ENCODE measurements around the gene TMEM271.
"Not testable (repeated sequence)": the region's sequence is repeated elsewhere in the genome, so short reads cannot be mapped to it uniquely, and the experiment has no call there.

Gene TMEM271

GRCh38 chr4:609400-610050 lies 33.4 kb upstream of the TMEM271 start:
- no peak for DNase-seq

DNA sequence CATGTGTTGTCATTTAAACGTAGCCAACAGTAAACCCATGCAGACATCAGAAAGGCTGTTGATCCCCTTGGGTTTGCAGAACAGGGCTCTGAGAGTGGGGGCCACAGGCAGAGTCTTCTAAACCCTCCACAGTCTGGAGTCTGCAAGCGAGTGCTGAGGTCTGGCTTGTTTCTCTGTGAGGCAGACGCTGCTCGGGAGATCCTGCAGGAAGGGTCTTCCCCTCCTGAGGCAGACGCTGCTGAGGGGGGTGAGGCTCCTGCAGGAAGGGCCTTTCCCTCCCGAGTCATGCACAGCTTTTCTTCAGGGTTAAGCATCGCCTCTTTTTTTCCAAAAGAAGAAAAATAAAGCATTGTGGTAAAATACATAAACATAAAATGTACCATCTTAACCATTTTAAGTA lies 32.1 kb upstream of the TMEM271 start:
- DNase-seq = no peak

- no peak for DNase-seq
These were observed 29.8 kb upstream of the TMEM271 start for GRCh38 chr4:605702-606425.

DNA sequence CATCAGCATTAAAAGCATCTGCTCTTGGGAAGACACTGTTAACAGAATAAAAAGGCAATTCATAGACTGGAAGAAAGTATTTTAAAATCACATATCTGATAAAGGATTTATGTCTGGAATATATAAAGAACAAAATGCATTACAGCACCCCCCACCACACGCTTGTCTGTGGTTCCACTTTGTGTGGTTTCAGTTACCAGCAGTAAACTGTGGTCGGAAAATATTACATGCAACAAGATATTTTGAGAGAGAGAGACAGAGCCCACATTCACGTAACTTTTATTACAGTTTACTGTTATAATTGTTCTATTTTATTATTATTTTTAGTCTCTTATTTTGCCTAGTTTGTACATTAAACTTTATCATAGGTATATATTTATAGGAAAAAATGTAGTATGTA lies 28.0 kb upstream of the TMEM271 start:
- no peak for DNase-seq

DNA sequence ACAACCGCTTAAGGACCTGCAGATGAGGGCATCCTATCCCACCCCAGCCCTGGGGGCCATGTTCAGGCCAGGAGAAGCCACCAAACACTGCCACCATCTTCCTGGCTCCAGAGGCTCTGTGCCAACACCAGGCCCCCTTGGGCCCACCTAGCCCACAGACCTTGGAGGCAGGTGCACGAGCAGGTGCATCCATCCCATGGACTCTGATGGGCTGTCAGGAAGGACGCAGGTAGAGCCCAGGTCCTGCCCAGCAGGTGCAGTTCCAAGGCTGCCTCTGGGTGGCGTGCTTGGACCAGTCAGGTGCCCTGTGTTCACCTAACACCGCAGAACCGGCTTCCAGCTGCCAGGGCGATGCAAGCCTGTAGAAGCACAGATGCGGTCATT lies 26.5 kb upstream of the TMEM271 start:
- peak; percentile 5 for DNase-seq

GRCh38 chr4:601612-602558 lies 25.8 kb upstream of the TMEM271 start:
- DNase-seq = no peak

DNA sequence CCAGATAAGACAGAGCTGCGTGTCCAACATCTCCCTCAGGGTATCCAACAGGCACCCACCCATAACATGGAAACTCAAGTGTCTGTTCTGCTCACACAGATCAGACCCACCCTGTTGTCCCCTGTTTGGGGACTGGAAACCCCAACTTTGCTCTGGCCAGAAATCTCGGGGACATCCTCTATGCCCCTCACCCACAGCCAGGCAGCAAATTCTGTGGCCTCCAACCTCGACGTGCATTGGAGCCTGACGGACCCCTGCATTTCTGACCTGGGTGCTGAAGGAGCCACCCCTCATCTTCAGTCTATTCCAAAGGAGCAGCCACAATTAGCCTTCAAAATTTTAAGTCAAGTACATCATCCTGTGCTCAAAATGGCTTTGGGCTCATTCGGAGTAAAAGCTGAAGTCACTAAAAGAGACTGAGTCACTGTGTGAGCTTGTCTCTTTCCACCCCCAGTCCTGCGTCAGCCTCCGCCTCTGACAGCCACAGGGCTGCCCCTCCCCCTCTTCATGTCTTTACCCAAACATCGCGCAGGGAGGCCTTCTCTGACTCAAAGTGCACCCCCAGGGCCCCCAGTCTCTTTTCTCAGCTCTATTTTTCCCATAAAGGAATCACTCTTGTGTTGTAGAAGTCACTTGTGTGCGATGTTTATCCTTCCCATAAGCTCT lies 24.9 kb upstream of the TMEM271 start:
- no peak for DNase-seq

GRCh38 chr4:600166-600565 lies 24.1 kb upstream of the TMEM271 start:
- no peak for DNase-seq

- no peak for DNase-seq
These were observed 22.8 kb upstream of the TMEM271 start for GRCh38 chr4:598925-599324.

DNA sequence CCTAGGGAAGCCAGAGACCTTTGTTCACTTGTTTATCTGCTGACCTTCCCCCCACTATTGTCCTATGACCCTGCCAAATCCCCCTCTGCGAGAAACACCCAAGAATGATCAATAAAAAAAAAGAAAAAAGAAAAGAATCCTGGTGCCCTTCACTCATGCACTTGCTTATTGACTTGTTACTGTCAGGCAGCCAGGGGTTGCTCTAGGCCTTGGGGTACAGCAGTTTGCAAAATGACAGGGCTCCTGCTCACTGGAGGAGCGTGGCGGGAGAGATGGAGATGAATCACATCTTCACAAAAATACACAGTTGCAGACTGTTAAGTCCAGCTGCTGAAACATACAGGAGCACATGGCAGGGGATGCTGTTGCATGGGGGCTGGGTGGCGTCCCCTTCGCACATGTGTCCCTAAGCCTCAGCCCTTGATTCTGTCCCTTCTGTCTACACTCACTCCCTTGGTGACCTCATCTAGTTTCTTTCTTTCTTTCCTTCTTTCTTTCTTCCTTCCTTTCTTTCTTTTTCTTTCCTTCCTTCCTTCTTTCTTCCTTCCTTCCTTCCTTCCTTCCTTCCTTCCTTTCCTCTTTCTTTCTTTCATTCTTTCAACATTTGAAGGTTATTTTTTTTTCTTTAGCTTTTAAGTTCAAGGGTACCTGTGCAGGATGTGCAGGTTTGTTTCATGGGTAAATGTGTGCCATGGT lies 16.9 kb upstream of the TMEM271 start:
- DNase-seq = no peak

GRCh38 chr4:592178-592577 lies 16.1 kb upstream of the TMEM271 start:
- DNase-seq = not testable (repeated sequence)

GRCh38 chr4:590313-590841 lies 14.3 kb upstream of the TMEM271 start:
- no peak for DNase-seq

DNA sequence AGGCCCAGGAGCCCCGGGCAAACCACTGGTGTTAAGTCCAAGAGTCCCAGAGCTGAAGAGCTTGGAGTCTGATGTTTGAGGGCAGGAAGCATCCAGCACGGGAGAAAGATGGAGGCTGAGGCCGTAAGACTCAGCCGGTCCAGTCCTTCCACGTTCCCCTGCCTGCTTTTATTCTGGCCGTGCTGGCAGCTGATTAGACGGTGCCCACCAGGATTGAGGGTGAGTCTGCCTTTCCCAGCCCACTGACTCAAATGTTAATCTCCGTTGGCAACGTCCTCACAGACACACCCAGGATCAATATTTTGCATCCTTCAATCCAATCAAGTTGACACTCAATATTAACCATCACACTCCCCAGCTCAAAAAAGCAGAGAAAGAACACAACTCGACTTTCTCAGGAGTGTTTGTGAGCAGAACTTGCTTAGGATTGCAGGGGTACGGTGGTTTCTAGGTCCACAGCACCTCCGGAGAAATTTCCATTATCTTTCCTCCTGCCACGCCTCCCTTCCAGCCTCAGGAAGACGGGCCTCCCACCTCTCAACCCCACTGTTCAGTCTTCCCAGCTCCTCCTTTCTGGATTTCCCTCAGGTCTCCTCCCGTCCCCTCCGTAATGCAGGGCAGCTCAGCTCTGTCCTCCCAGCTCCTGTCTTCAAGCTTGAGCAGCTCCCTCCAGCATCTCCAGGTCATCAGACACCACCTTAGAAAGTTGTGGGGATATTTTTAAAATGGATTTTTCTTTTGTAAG lies 13.3 kb upstream of the TMEM271 start:
- DNase-seq = no peak

DNA sequence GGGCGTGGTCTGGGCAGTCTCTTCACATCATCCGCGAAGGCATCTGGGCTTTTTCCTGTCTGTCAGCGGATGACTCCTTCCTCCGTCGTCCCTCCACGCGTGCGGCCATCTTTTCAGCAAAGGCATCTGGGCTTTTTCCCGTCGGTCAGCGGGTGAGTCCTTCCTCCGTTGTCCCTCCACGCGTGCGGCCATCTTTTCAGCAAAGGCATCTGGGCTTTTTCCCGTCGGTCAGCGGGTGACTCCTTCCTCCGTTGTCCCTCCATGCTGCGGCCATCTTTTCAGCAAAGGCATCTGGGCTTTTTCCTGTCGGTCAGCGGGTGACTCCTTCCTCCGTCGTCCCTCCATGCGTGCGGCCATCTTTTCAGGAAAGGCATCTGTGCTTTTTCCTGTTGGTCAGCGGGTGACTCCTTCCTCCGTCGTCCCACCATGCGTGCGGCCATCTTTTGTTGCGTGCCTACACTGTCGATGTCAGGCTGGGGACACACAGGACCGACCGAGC lies 12.3 kb upstream of the TMEM271 start:
- DNase-seq = no peak

GRCh38 chr4:587671-588350 lies 11.7 kb upstream of the TMEM271 start:
- DNase-seq = no peak

- no peak for DNase-seq
These were observed 7.7 kb upstream of the TMEM271 start for GRCh38 chr4:583820-584219.

DNA sequence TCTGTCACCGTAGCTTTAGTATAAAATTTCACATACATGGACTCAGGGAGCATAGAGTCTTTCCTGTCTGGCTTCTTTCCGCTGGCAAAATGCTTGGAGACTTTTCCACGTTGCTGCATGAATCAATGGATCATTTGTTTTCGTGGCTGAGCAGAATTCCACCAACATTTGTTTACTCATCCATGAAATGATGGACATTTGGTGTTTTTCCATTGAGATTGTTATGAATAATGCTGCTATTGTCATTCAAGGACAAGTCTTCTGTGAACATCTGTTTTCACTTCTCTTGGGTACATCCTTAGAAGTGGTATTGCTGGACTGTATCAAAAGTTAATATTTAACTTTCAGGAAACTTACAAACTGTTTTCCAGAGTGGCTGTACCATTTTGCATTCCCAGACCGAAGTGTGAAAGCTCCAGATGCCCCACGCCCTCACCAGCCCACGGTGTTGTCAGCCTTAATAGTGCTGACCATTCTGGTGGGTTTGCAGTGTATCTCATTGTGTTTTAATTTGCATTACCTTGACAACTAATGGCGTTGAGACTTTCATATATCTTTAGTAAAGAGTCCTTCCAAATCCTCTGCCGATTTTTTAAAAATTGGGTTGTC lies 5.8 kb upstream of the TMEM271 start:
- DNase-seq = no peak

DNA sequence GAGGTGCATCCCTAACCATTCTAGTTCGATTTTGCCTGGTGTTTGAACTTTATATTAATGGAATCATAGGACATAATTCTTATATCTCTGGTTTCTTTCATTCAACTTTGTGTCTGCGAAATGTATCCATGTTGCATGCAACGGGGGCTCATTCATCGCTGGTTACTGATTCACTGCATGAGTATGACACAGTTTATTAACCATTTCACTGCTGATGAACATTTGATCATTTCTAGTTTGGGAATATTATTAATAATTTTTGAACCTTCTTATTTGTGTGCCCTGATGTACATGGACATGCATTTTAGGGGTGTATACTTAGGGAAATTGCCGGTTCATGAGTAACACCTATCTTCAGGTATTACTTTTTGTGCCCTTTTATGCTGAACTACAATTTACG lies 5.1 kb upstream of the TMEM271 start:
- DNase-seq = no peak

DNA sequence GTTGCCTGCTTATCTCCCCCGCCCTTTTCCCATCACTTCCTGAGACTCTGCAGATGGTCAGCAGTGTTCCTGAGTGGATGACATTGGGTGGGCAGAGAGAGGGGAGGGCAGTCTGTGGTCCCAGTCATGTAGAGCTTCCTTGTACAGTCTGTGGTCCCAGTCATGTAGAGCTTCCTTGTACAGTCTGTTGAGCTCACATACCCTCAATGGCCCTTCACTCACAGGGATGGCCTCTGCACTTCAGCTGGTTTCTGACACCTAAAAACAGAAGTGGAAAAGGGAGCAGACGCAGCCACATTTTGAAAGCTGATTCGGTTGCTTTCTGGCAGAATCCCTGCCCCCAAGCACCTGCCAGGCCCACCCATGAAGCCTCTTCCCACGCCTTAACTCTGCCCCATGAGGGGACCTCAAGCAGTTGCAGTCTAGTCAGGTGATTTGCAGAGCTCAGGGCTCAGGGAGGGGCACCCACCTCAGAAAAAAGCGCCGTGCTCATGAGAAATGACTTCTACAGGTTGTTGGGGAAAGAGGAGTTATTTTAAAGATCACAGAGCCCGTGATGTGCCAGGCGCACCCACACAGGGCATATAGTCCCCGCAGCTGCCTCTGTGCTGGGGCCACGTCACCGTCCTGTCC lies 3.6 kb upstream of the TMEM271 start:
- DNase-seq = no peak

Measured in DMS153 (cell line).